ENCODE measurements around the gene KLHL2.

The KLHL2 gene

GRCh38 chr4:165293927-165294649 lies 86.7 kb downstream of the KLHL2 start:
- no peak for DNase-seq

DNA sequence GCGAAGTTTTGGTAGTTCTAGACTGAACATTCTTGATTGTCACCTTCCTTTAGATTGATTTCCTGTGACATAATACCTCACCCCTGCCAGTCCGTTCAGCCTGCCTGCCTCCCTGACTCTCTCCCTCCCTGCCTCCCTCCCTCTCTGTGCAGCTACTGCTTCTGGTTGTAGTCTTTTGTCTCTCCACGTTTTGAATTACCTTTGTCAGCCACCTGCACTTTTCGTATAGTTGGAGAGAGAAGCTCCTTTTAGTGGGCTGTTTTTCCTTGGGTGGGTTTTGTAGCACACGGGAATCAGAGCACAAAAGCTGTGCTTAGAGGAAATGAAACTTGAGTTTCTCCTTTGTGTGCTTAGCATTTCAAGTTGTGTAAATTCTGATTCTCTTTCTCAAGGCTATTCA lies 87.5 kb downstream of the KLHL2 start:
- DNase-seq = peak; percentile 18

DNA sequence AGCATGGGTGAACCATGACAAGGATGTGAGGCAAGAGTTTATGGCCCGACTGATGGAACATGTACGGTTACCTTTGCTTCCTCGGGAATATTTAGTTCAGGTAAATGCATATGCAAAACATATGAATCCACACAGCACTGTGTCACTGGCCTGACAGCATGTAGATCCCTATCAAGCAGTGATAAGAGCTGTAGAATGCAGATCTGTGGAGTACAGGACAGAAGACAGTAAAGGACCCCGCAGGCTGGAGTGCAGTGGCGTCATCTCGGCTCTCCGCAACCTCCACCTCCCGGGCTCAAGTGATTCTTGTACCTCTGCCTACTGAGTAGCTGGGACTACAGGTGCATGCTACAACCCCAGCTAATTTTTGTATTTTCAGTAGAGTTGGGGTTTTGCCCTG lies 90.3 kb downstream of the KLHL2 start:
- DNase-seq = no peak

DNA sequence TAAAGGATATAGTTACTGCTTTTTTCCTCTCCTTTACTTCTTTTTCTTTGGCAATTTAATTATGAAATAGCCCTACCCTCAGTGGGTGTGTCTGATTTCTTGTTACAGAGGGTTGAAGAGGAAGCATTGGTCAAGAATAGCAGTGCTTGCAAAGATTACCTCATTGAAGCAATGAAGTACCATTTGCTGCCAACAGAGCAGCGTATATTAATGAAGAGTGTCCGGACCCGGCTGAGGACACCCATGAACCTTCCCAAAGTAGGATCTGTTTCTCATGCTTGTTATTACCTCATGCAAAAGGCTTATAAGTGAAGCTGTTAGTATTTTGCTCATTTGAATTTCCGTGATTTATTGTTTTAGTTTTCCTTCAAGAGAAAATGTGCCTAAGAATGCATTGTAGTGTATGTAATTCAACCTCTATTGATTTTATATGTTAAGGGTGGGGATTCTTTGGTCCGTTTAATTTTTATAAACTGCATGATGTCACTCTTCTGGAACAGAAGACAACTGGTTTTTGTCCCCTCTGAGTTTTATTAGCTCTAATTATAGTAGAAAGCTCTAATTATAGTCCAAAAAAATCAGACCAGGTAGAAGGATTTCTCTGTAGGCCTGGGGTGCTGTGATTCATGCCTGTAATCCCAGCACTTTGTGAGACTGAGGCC lies 92.2 kb downstream of the KLHL2 start:
- no peak for DNase-seq

GRCh38 chr4:165301833-165302232 lies 94.5 kb downstream of the KLHL2 start:
- peak; percentile 11 for DNase-seq

DNA sequence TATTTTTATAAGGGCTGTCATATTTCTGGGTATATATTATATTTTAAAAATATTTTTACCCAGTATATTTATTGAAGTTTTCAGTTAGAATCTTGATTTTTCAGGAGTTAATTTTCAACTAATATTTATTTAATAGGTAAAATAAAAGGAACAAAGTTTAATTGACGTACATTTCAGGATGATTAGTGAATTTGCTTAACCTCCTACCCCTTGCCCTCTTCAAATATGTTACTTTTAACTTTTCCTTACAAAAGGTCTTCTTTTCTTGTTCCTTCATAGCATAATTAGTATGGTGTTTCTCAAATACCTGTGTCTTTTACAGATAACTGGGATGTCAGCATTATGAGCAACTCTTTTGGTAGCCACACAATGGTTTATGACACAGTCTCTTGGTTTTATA lies 95.3 kb downstream of the KLHL2 start:
- no peak for DNase-seq

DNA sequence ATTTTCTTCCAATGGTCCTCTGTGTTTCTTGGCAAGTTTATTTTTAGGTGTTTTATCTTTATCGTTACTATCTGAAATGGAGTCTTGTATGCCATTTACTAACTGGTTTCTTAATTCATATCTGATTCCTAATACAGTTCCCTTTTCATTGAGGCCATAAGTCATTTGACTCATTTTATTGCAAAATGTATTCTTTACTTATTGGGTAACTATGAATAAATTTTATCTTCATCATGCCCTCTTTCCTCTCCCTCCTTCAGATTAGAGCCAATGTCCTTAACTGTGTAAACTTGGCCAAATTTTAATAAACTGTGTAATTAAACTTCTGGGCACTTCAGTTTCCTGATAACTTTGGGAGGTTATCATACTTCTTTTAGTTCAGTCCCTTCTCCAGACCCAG lies 100.8 kb downstream of the KLHL2 start:
- no peak for DNase-seq

DNA sequence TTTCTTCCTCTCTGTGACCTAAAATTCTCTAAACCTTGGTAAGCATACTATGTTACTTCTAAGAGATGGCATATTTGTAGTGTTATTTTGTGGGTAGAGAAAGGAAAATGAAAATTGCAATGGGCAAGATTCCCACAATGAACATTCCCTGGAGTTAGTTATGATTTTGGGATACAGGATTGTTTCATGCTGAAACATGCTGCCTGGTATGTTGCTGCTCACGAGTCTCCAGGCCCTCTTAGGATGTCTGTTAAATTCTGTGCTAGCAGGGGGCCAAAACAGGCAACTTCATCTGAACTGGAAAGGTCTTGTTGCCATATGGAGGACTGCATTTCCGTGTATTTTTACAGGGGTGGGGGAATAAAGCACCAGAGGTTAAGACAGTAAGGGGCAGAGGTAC lies 101.2 kb downstream of the KLHL2 start:
- no peak for DNase-seq

GRCh38 chr4:165309456-165309855 lies 102.1 kb downstream of the KLHL2 start:
- DNase-seq = no peak

GRCh38 chr4:165312506-165312905 lies 105.1 kb downstream of the KLHL2 start:
- no peak for DNase-seq

DNA sequence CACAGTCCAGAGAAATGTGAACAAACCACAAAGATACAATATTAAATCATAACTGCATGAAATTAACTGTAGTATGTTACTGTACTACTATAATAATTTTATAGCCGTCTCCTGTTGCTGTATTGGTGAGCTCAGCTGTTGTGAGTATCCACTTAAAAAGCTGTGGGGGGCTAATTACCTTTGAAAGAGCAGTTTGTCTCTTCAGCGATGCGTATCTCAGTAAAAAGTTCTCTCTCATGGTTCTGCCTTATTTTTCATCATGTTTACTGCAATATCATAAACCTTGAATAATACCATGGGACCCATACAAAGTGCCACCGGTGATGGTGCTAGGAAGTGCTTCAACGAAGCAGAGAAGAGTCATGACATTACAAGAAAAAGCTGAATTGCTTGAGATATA lies 111.7 kb downstream of the KLHL2 start:
- no peak for DNase-seq

DNA sequence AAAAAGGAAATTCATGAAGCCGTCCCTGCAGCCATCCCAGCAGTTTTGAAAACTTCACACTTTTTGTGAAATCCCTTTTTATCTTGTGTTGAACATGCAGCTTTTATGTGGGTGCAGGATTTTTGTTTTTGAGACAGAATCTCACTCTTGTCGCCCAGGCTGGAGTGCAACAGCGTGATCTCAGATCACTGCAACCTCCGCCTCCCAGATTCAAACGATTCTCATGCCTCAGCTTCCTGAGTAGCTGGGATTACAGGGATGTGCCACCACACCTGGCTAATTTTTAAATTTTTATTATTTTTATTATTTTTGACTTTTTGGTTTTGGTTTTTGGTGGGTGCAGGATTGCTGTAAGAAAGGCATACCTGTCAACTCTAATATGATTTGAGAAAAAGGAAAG lies 112.1 kb downstream of the KLHL2 start:
- DNase-seq = no peak

DNA sequence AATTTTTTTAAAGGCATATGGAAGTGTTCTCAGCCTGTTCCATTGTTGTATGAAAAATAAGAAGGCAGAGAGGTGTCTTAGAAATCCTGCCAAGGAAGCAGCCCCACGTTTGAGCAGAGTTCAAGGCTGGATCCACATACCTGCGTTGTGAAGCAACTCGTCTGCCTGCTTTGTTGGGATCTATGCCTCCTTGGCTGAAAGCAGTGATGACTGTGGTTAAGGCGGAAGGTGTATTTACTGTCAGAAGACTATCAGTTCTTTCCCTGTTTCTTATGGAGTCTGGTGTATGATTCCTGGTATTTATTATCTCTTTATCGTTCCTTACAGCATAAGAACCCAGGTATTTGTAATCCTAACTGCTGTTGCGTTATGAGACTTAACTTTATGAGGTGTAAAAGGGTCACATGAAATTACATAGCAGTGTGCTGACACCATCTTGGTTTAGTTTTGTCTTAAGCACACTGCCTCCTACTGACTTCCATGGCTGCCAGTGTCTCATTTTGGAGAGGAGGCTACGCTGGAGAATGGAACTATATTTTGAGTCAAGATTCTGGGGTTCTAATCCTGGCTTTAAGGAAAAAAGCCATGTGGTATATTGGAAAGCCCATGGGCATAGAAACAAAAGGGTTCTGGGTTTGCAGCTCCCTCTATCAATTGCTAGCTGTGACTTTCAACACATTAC lies 117.0 kb downstream of the KLHL2 start:
- no peak for DNase-seq

GRCh38 chr4:165324918-165325304 lies 117.5 kb downstream of the KLHL2 start:
- DNase-seq = no peak

GRCh38 chr4:165325732-165326512 lies 118.6 kb downstream of the KLHL2 start:
- no peak for DNase-seq

- DNase-seq = peak; percentile 35
Observed at GRCh38 chr4:165326831-165327210, 119.5 kb downstream of the KLHL2 start.

GRCh38 chr4:165327211-165328100 lies 120.1 kb downstream of the KLHL2 start, which contains the start of gene MSMO1:
Gene MSMO1, plus strand, starts transcription at chr4:165327669. Its CDS starts 5,702 bp downstream, at chr4:165333371.
- DNase-seq = peak; percentile 98

DNA sequence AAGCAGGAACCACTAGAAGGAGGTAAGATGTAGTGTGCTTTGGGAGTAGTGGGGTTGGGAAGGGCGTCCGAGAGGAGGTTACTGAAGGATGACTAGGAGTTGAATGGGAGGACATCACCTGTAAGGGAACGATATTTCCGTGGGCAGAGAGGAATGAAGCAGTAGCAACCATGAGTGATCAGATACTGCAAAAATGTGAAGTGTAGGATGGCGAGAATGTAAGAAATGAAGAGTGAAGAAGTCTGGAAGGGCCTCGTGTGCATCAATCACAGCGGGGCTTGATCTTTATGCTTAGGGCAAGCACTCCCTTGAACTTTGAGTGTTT lies 120.7 kb downstream of the KLHL2 start:
- DNase-seq = no peak

DNA sequence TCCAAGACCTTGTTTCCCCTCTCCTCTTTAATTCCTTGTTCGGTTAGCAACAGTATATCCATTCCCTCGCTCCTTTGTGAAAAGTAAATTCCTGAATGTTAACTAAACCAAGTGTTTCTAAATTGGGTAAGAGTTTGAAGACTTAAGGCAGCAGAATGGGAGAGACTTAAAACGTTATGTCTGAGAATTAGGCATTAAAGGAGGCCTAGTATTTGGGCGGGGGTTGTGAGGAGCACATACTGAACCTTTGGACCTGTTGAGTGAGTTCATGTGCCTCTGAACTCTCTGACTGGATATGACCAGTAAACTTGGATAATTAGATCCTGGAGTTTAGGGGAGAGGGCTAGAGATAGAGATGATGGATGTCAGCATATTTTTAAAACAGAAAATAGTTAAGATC lies 121.3 kb downstream of the KLHL2 start:
- DNase-seq = no peak

DNA sequence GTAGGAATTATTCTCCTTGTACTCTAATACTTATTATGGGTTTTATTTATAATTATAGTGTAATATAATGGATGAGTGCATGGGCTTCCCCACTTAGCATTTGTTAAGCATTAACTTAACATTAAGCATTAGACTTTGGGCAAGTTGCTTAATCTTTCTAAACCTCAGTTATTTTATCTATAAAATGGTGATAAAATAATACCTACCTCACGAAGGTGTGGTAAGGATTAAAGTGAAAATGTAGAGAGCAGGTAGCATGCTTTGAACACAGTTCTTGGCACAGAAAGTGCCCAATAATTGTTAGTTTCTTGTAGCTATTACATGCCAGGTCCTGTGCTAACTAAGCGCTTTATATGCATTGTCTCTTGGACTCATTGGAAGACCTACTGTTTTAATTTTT lies 122.7 kb downstream of the KLHL2 start:
- no peak for DNase-seq

- DNase-seq = no peak
Observed at GRCh38 chr4:165330666-165331065, 123.3 kb downstream of the KLHL2 start.

DNA sequence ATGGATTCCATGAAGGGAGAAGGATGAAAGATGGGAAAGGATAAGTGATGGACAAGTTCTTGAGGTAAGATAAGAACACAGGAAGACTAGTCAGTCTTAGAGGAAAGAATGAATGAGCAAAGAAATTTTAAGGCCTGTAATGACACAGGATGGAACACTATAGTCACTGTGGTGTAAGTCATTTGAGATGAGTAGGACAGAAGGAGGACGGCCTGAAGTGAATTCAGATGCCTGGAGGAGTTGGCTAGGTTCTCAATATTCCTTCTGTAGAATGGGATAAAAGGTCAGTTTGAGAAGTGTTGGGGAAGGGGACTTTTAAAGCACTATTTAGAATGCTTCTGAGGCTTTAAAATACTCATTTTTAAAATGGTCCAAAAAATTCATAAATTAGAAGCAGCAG lies 124.0 kb downstream of the KLHL2 start:
- DNase-seq = no peak

All from CD4-positive, alpha-beta T cell treated with Interleukin-12 subunit alpha and Interleukin-12 subunit beta, for 1 hour (primary cell).